Measurements from ENCODE around the gene NSD2.
"Not testable (repeated sequence)": the region's sequence is repeated elsewhere in the genome, so short reads cannot be mapped to it uniquely, and the experiment has no call there.

NSD2 gene

GRCh38 chr4:1985780-1986577 is 114.8 kb downstream of the NSD2 start:
- DNase-seq (ENCODE audit: low spot score): no peak

- no peak for DNase-seq (ENCODE audit: low spot score)
Observed at GRCh38 chr4:1986578-1987210, 115.5 kb downstream of the NSD2 start.

GRCh38 chr4:1987296-1987695 is 116.1 kb downstream of the NSD2 start:
- no peak for DNase-seq (ENCODE audit: low spot score)

- no peak for DNase-seq (ENCODE audit: low spot score)
Observed at GRCh38 chr4:1987721-1988326, 116.6 kb downstream of the NSD2 start.

- DNase-seq (ENCODE audit: low spot score): no peak
Observed at GRCh38 chr4:1988327-1988724, 117.1 kb downstream of the NSD2 start.

GRCh38 chr4:1989533-1990347 is 118.5 kb downstream of the NSD2 start:
- DNase-seq (ENCODE audit: low spot score): no peak

GRCh38 chr4:1990348-1990645 is 119.1 kb downstream of the NSD2 start:
- DNase-seq (ENCODE audit: low spot score): no peak

- DNase-seq (ENCODE audit: low spot score): no peak
Observed at GRCh38 chr4:1990676-1991075, 119.5 kb downstream of the NSD2 start.

GRCh38 chr4:1991087-1991486 is 119.9 kb downstream of the NSD2 start:
- DNase-seq (ENCODE audit: low spot score): no peak

- DNase-seq (ENCODE audit: low spot score): no peak
Observed at GRCh38 chr4:1991596-1992434, 120.6 kb downstream of the NSD2 start.

- DNase-seq (ENCODE audit: low spot score): no peak
Observed at GRCh38 chr4:1992468-1993168, 121.4 kb downstream of the NSD2 start.

- no peak for DNase-seq (ENCODE audit: low spot score)
Observed at GRCh38 chr4:1993169-1993516, 122.0 kb downstream of the NSD2 start.

- DNase-seq (ENCODE audit: low spot score): not testable (repeated sequence)
Observed at GRCh38 chr4:1993718-1994516, 122.7 kb downstream of the NSD2 start.

- DNase-seq (ENCODE audit: low spot score): no peak
Observed at GRCh38 chr4:1994938-1995337, 123.7 kb downstream of the NSD2 start.

GRCh38 chr4:1996866-1997611 is 125.8 kb downstream of the NSD2 start:
- DNase-seq (ENCODE audit: low spot score): no peak

GRCh38 chr4:1997712-1998111 is 126.5 kb downstream of the NSD2 start:
- no peak for DNase-seq (ENCODE audit: low spot score)

GRCh38 chr4:1998296-1998695 is 127.1 kb downstream of the NSD2 start:
- peak; percentile 29 for DNase-seq (ENCODE audit: low spot score)

- not testable (repeated sequence) for DNase-seq (ENCODE audit: low spot score)
Observed at GRCh38 chr4:1999308-1999707, 128.1 kb downstream of the NSD2 start.

- DNase-seq (ENCODE audit: low spot score): not testable (repeated sequence)
Observed at GRCh38 chr4:2003361-2003760, 132.2 kb downstream of the NSD2 start.

GRCh38 chr4:2006367-2006766 is 135.2 kb downstream of the NSD2 start:
- no peak for DNase-seq (ENCODE audit: low spot score)

All from LoVo (cell line).